T follicular helper cell (primary cell): Measurements from ENCODE around the gene SH3BP1.
"Not testable (repeated sequence)": the region's sequence is repeated elsewhere in the genome, so short reads cannot be mapped to it uniquely, and the experiment has no call there.

ENCODE experiments used
- DNase-seq: peaks from one replicate; pipeline ENCODE4 v3.0.0-alpha.2; 2020; ENCODE audit warnings: low read depth

The SH3BP1 gene

GRCh38 chr22:37633625-37634416 is 5.6 kb upstream of the SH3BP1 start:
- no peak for DNase-seq

GRCh38 chr22:37634417-37634924 is 5.0 kb upstream of the SH3BP1 start:
- no peak for DNase-seq

- DNase-seq: no peak
Measured at GRCh38 chr22:37635157-37635556, 4.3 kb upstream of the SH3BP1 start.

- DNase-seq: no peak
Measured at GRCh38 chr22:37636186-37636948, 3.1 kb upstream of the SH3BP1 start.

- DNase-seq: no peak
Measured at GRCh38 chr22:37636949-37637273, 2.6 kb upstream of the SH3BP1 start.

- DNase-seq: no peak
Measured at GRCh38 chr22:37638391-37639069, 939 bp upstream of the SH3BP1 start.

- no peak for DNase-seq
Measured at GRCh38 chr22:37639771-37640590, 512 bp downstream of the SH3BP1 start.

GRCh38 chr22:37640591-37641560 is 1.4 kb downstream of the SH3BP1 start:
- no peak for DNase-seq

- DNase-seq: no peak
Measured at GRCh38 chr22:37641561-37641949, 2.1 kb downstream of the SH3BP1 start.

GRCh38 chr22:37643225-37643847 is 3.9 kb downstream of the SH3BP1 start:
- peak; percentile 77 for DNase-seq

- DNase-seq: no peak
Measured at GRCh38 chr22:37647317-37647716, 7.8 kb downstream of the SH3BP1 start.

- DNase-seq: no peak
Measured at GRCh38 chr22:37647928-37648327, 8.5 kb downstream of the SH3BP1 start.

- no peak for DNase-seq
Measured at GRCh38 chr22:37650463-37651136, 11.1 kb downstream of the SH3BP1 start.

- no peak for DNase-seq
Measured at GRCh38 chr22:37654563-37655251, 15.2 kb downstream of the SH3BP1 start.

- DNase-seq: no peak
Measured at GRCh38 chr22:37655252-37655563, 15.7 kb downstream of the SH3BP1 start.

GRCh38 chr22:37656583-37656982 is 17.1 kb downstream of the SH3BP1 start:
- DNase-seq: not testable (repeated sequence)

- DNase-seq: no peak
Measured at GRCh38 chr22:37657590-37658132, 18.2 kb downstream of the SH3BP1 start.

GRCh38 chr22:37658133-37659065 is 18.9 kb downstream of the SH3BP1 start, which contains the start of gene PDXP:
TSS of gene PDXP (plus strand) at chr22:37658723. CDS start at chr22:37658783, 60 bp downstream.
- peak; percentile 94 for DNase-seq
